MCF 10A (cell line): Measurements from ENCODE around the gene MAN1A1. TPM values are rescaled to one million over a fixed set of nuclear protein-coding genes. Genes with fewer than 3 reads are reported as not detected.
"Not testable (repeated sequence)": the region's sequence is repeated elsewhere in the genome, so short reads cannot be mapped to it uniquely, and the experiment has no call there.

Experiments
- BruUV-seq: library from RNA; stranded (reverse); fragments of 400-500 nt; replicated peaks from 2 replicates; lab custom pipeline; 2021; lab: Mats Ljungman, UMichigan
- CTCF ChIA-PET: fragments of 300-600 bp; sonication (Branson Sonifier 250); formaldehyde crosslinking; extraction: SDS; loops from one replicate; lab custom pipeline; 2021; ENCODE audit warnings: antibody characterized with exemption, inconsistent platforms; lab: Yijun Ruan, JAX
- POLR2A ChIA-PET: fragments of 300-600, 350-650 bp; sonication (Branson Sonifier 250); formaldehyde crosslinking; extraction: SDS; loops from one replicate; lab custom pipeline; 2020; ENCODE audit warnings: antibody characterized with exemption, inconsistent platforms; lab: Yijun Ruan, JAX
- DNase-seq: peaks from one replicate; pipeline ENCODE4 v3.0.0-alpha.2; 2018; ENCODE audit not compliant: unreplicated experiment
- H3K27ac Mint-ChIP-seq: one replicate; pipeline ENCODE4 v1.8.0; 2022; ENCODE audit warnings: mild to moderate bottlenecking, low read depth, mixed read lengths; ENCODE audit not compliant: unreplicated experiment
- H3K27me3 Mint-ChIP-seq: one replicate; pipeline ENCODE4 v1.8.0; 2022; ENCODE audit warnings: mixed read lengths; ENCODE audit not compliant: insufficient read depth, unreplicated experiment
- H3K36me3 Mint-ChIP-seq: one replicate; pipeline ENCODE4 v1.8.0; 2022; ENCODE audit warnings: mild to moderate bottlenecking, moderate library complexity, mixed read lengths; ENCODE audit not compliant: insufficient read depth, unreplicated experiment
- H3K4me1 Mint-ChIP-seq: one replicate; pipeline ENCODE4 v1.8.0; 2022; ENCODE audit warnings: mixed read lengths; ENCODE audit not compliant: insufficient read depth, unreplicated experiment
- H3K4me3 Mint-ChIP-seq: one replicate; pipeline ENCODE4 v1.8.0; 2022; ENCODE audit warnings: mild to moderate bottlenecking, moderate library complexity, mixed read lengths; ENCODE audit not compliant: unreplicated experiment
- H3K9me3 Mint-ChIP-seq: one replicate; pipeline ENCODE4 v1.8.0; 2022; ENCODE audit warnings: mixed read lengths; ENCODE audit not compliant: unreplicated experiment
- CTCF ChIP-seq: fragments of 200-600 bp; IDR thresholded peaks from one replicate; pipeline ENCODE4 v1.8.0; 2022; ENCODE audit warnings: antibody characterized with exemption, mild to moderate bottlenecking; ENCODE audit not compliant: unreplicated experiment
- intact Hi-C: fragments of 100-400 bp; cut with micrococcal nuclease; formaldehyde crosslinking; loops from 2 replicates; pipeline ENCODE4 v1.14.1; 2022
- total RNA-seq: library from RNA; stranded (reverse); gene quantifications from 2 replicates; pipeline ENCODE4 v1.2.3, GENCODE V29; 2022

Gene MAN1A1
- total RNA-seq, 1 experiment from 2014 or later: 1.3 TPM

GRCh38 chr6:119160911-119161310 lies 188.7 kb downstream of the MAN1A1 start:
- H3K9me3 Mint-ChIP-seq: no peaks in the 10 kb centered on the region
- ChIA-PET CTCF (interaction anchor here (0.7 to 1.4 kb wide), 4 partner anchors 9 to 72 kb away, joined by 3 to 10 read pairs (median 4); no protein-coding TSS in a partner anchor), POLR2A (no interaction called here)
- no peak overlapping the region for H3K27ac Mint-ChIP-seq
- DNase-seq: no peak
- no peaks in the 10 kb centered on the region for H3K27me3 Mint-ChIP-seq
- no peaks in the 10 kb centered on the region for H3K4me1 Mint-ChIP-seq
- TF ChIP-seq CTCF: no peak
- H3K36me3 Mint-ChIP-seq: peaks cover 6% of the 10 kb centered on the region
- intact Hi-C loops: no loop called here
- no TSS peak for BruUV-seq
- H3K4me3 Mint-ChIP-seq: no peak overlapping the region

GRCh38 chr6:119158057-119158848 lies 191.3 kb downstream of the MAN1A1 start:
- CTCF ChIA-PET: interaction anchor here (0.7 to 2.8 kb wide), 3 partner anchors 10 to 1694 kb away, joined by 3 to 16 read pairs (median 5); no protein-coding TSS in a partner anchor
- DNase-seq: no peak
- intact Hi-C loops: no loop called here
- no TSS peak for BruUV-seq
- no peaks in the 10 kb centered on the region for H3K4me1 Mint-ChIP-seq
- H3K27me3 Mint-ChIP-seq: no peaks in the 10 kb centered on the region
- no peak overlapping the region for H3K4me3 Mint-ChIP-seq
- H3K9me3 Mint-ChIP-seq: no peaks in the 10 kb centered on the region
- no peak for TF ChIP-seq CTCF
- POLR2A ChIA-PET: no interaction called here
- H3K36me3 Mint-ChIP-seq: no peaks in the 10 kb centered on the region
- H3K27ac Mint-ChIP-seq: no peak overlapping the region

GRCh38 chr6:119157506-119157815 lies 192.1 kb downstream of the MAN1A1 start:
- H3K27me3 Mint-ChIP-seq: no peaks in the 10 kb centered on the region
- BruUV-seq: no TSS peak
- no peaks in the 10 kb centered on the region for H3K4me1 Mint-ChIP-seq
- no peaks in the 10 kb centered on the region for H3K9me3 Mint-ChIP-seq
- CTCF ChIA-PET: interaction anchor here (0.7 to 2.8 kb wide), 2 partner anchors 9 to 777 kb away, joined by 3 to 16 read pairs; no protein-coding TSS in a partner anchor
- no peak overlapping the region for H3K27ac Mint-ChIP-seq
- POLR2A ChIA-PET: no interaction called here
- no peak for TF ChIP-seq CTCF
- intact Hi-C loops: no loop called here
- H3K36me3 Mint-ChIP-seq: no peaks in the 10 kb centered on the region
- DNase-seq: no peak
- no peak overlapping the region for H3K4me3 Mint-ChIP-seq

- H3K27ac Mint-ChIP-seq: no peak overlapping the region
- H3K4me1 Mint-ChIP-seq: no peaks in the 10 kb centered on the region
- no peaks in the 10 kb centered on the region for H3K27me3 Mint-ChIP-seq
- POLR2A ChIA-PET: no interaction called here
- no peaks in the 10 kb centered on the region for H3K36me3 Mint-ChIP-seq
- H3K9me3 Mint-ChIP-seq: no peaks in the 10 kb centered on the region
- no peak for TF ChIP-seq CTCF
- no peak for DNase-seq
- no TSS peak for BruUV-seq
- CTCF ChIA-PET: interaction anchor here (0.6 to 2.8 kb wide), 3 partner anchors 8 to 1669 kb away, joined by 3 to 16 read pairs (median 6); no protein-coding TSS in a partner anchor
- intact Hi-C loops: no loop called here
- H3K4me3 Mint-ChIP-seq: no peak overlapping the region
Measured at GRCh38 chr6:119156757-119157505, 192.6 kb downstream of the MAN1A1 start.

GRCh38 chr6:119156082-119156481 lies 193.5 kb downstream of the MAN1A1 start:
- not testable (repeated sequence) for H3K4me3 Mint-ChIP-seq, H3K9me3 Mint-ChIP-seq

More at GRCh38 chr6:119156082-119156481, 193.5 kb downstream of the MAN1A1 start:
- intact Hi-C loops, DNase-seq, H3K4me1 Mint-ChIP-seq, BruUV-seq, POLR2A ChIA-PET, H3K27me3 Mint-ChIP-seq, H3K36me3 Mint-ChIP-seq, H3K27ac Mint-ChIP-seq: not testable (repeated sequence)
- CTCF ChIA-PET: interaction anchor here (0.6 kb wide), 1 partner anchor 1248 kb away, joined by 3 read pairs; no protein-coding TSS in a partner anchor
